Lower leg skin (tissue), 3 donors: Measurements from ENCODE around the gene ZNF587B.

ENCODE experiments used
- POLR2A ChIP-seq, 2 donors: fragments of 450-650 bp; IDR thresholded peaks; one replicate each; pipeline ENCODE4 v1.6.1; 2016 to 2017; ENCODE audit warnings: antibody characterized with exemption in 2 of 2, mild to moderate bottlenecking in 1 of 2, moderate library complexity in 1 of 2
- TF ChIP-seq, protein P1 (sequence below), 3 donors: fragments of 450-650 bp; IDR thresholded peaks; one replicate each; pipeline ENCODE4 v1.5.1; 2016; ENCODE audit warnings: antibody characterized with exemption in 3 of 3, mild to moderate bottlenecking in 3 of 3, moderate library complexity in 2 of 3

DNA sequence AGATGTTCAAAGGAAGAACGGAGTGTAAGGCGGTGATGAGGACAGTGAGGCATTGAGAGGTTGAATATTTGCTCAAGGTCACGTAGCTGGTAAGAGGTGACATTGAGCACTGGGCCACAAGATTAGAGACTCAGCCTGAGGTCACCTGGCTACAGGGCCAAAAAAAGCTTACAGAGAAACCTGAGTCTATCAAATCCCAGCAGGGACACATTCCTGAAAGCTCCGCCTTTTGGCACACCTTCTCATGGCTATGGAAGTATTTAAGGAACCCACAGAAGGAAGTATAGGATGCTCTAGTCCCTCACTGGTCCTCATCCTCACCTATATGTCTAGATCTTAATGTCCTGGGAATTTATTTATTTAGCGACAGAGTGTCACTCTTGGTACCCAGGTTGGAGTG is 43.2 kb upstream of the ZNF587B start:
- TF ChIP-seq, protein P1, sequence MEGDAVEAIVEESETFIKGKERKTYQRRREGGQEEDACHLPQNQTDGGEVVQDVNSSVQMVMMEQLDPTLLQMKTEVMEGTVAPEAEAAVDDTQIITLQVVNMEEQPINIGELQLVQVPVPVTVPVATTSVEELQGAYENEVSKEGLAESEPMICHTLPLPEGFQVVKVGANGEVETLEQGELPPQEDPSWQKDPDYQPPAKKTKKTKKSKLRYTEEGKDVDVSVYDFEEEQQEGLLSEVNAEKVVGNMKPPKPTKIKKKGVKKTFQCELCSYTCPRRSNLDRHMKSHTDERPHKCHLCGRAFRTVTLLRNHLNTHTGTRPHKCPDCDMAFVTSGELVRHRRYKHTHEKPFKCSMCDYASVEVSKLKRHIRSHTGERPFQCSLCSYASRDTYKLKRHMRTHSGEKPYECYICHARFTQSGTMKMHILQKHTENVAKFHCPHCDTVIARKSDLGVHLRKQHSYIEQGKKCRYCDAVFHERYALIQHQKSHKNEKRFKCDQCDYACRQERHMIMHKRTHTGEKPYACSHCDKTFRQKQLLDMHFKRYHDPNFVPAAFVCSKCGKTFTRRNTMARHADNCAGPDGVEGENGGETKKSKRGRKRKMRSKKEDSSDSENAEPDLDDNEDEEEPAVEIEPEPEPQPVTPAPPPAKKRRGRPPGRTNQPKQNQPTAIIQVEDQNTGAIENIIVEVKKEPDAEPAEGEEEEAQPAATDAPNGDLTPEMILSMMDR (IDR thresholded peaks at IDR 0.05): no peak
- no peak for TF ChIP-seq POLR2A (IDR thresholded peaks at IDR 0.05)
